Stimulated activated CD4-positive, alpha-beta T cell treated with anti-CD3 and anti-CD28 coated beads, Interleukin-15, amount 100 ng/mL, for 24 hours (primary cell): ENCODE measurements around the gene RAB11A.

ENCODE experiments used
- DNase-seq: peaks from one replicate; pipeline ENCODE4 v3.0.0-alpha.2; 2020

Gene RAB11A

GRCh38 chr15:65918357-65918920 lies 49.1 kb downstream of the RAB11A start:
- DNase-seq: no peak

GRCh38 chr15:65918945-65919344 lies 49.7 kb downstream of the RAB11A start:
- no peak for DNase-seq

- no peak for DNase-seq
Observed at GRCh38 chr15:65919353-65919752, 50.1 kb downstream of the RAB11A start.

- no peak for DNase-seq
Observed at GRCh38 chr15:65920121-65920520, 50.8 kb downstream of the RAB11A start.

GRCh38 chr15:65920825-65921309 lies 51.6 kb downstream of the RAB11A start:
- no peak for DNase-seq

- no peak for DNase-seq
Observed at GRCh38 chr15:65921780-65922179, 52.5 kb downstream of the RAB11A start.

- no peak for DNase-seq
Observed at GRCh38 chr15:65922621-65923020, 53.3 kb downstream of the RAB11A start.

- no peak for DNase-seq
Observed at GRCh38 chr15:65923264-65923663, 54.0 kb downstream of the RAB11A start.

GRCh38 chr15:65924004-65924403 lies 54.7 kb downstream of the RAB11A start:
- no peak for DNase-seq

GRCh38 chr15:65925338-65925737 lies 56.0 kb downstream of the RAB11A start:
- no peak for DNase-seq

GRCh38 chr15:65926459-65926858 lies 57.2 kb downstream of the RAB11A start:
- DNase-seq: no peak

GRCh38 chr15:65926899-65927298 lies 57.6 kb downstream of the RAB11A start:
- DNase-seq: no peak

GRCh38 chr15:65927545-65927944 lies 58.3 kb downstream of the RAB11A start:
- DNase-seq: no peak

GRCh38 chr15:65929573-65929972 lies 60.3 kb downstream of the RAB11A start:
- DNase-seq: no peak

GRCh38 chr15:65930134-65930533 lies 60.8 kb downstream of the RAB11A start:
- DNase-seq: no peak

- DNase-seq: no peak
Observed at GRCh38 chr15:65931221-65931620, 61.9 kb downstream of the RAB11A start.

- no peak for DNase-seq
Observed at GRCh38 chr15:65935391-65935790, 66.1 kb downstream of the RAB11A start.

- no peak for DNase-seq
Observed at GRCh38 chr15:65936282-65936681, 67.0 kb downstream of the RAB11A start.

GRCh38 chr15:65937054-65937453 lies 67.8 kb downstream of the RAB11A start:
- DNase-seq: no peak

- no peak for DNase-seq
Observed at GRCh38 chr15:65937476-65937875, 68.2 kb downstream of the RAB11A start.

GRCh38 chr15:65938604-65939003 lies 69.3 kb downstream of the RAB11A start:
- DNase-seq: no peak

GRCh38 chr15:65939901-65940617 lies 70.8 kb downstream of the RAB11A start:
- no peak for DNase-seq

- DNase-seq: no peak
Observed at GRCh38 chr15:65940618-65940909, 71.3 kb downstream of the RAB11A start.
